Activated T-helper 1 cell treated with anti-CD3 and anti-CD28 coated beads, Interleukin-2, amount 50 U/mL, for 16 hours (primary cell): ENCODE results near the gene CLIP2.

Experiments used
- DNase-seq, 2 donors: peaks; one replicate each; pipeline ENCODE4 v3.0.0-alpha.2; 2020; ENCODE audit warnings: low read depth in 1 of 2, low spot score in 1 of 2

The CLIP2 gene

GRCh38 chr7:74271742-74272141 is 17.5 kb upstream of the CLIP2 start:
- no peak for DNase-seq

DNA sequence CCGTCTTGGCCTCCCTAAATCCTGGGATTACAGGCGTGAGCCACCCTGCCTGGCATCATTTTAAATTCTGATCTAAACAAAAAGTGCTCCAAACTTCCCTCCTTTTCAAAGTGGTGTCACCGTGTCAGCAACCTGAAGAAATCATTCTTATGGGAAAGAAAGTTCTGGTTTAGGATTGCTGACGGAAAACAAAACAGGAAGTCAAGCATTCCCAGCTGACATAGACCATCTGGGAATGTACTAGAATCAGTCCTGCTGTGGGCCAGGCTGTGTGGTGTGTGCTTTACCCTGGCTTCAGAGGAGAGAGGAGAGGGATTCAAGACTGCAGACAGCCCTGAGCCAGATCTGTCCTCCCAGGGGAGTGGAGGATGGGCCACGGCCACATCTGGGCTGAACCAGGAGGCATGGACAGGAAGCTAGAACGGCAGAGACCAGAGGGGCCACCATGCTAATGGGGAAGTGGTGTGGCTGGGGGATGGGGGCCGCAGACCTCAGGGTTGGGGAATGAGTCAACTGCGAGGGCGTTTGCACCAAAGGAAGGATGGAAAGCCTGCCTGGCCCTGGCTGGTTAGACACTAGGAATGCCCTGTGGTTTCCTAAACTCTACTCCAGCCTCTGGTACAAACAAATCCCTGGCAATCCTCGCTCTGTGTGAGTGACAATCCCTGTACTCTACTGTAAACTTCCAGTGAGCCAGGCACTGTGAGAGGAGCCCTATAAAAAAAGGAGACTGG is 16.7 kb upstream of the CLIP2 start:
- DNase-seq: no peak

DNA sequence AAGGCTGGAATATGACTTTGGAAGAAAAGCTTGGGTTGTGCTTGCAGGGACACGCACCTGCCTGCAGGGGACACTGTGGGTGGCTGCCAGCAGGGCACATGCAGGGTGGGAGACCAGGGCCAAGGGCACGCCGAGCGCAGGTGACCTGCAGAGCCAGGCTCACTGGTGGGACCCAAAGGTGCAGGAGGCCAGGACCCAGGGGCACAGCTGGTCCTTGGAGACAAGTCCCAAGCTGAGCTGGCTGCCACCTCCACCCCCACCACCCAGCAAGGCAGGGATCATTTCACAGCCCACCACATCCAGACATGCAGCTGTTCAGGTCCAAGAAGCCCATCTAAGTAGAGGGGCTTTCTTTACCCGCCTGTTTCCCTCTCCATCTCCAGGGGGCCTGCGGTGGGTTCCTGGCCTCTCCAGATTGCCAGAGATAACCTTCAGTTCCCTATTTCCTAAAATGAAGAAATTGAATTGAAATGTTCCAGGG is 13.8 kb upstream of the CLIP2 start:
- DNase-seq: no peak

DNA sequence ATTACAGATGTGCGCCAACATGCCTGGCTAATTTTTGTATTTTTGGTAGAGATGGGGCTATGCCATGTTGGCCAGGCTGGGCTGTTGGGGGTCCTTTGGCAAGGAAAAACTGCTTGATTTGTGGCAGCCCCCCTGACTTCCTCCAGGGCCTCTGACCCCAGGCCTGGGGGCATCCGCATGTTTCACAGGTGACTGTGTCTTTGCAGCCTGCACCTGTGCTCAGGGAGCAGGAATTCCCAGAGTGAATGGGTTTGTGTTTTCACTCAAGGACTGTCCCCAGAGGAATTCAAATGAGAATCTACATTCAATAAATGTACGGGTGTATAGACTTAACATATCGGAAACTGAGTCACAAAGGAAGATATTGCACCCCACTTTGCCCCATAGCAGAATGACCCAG is 11.6 kb upstream of the CLIP2 start:
- DNase-seq: no peak

DNA sequence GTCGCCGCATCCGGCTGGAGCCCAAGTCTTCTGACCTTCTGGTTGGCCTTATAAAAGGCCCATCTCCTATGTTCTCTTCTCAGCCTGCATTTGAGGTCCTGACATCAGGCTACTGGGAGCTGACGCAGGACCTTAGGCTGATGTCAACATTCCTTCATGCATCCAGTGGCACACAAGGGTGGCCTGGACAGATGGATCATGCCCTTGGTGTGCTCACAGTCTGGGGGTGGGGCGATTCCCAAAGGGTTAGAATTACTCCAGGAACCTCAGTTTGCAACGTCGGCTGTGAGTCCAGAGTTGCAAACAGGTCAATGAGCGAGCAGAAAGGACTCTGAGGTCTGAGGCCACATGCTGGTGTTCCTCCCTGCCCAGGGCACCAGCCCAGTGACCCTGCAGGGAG is 8.2 kb upstream of the CLIP2 start:
- DNase-seq: no peak

DNA sequence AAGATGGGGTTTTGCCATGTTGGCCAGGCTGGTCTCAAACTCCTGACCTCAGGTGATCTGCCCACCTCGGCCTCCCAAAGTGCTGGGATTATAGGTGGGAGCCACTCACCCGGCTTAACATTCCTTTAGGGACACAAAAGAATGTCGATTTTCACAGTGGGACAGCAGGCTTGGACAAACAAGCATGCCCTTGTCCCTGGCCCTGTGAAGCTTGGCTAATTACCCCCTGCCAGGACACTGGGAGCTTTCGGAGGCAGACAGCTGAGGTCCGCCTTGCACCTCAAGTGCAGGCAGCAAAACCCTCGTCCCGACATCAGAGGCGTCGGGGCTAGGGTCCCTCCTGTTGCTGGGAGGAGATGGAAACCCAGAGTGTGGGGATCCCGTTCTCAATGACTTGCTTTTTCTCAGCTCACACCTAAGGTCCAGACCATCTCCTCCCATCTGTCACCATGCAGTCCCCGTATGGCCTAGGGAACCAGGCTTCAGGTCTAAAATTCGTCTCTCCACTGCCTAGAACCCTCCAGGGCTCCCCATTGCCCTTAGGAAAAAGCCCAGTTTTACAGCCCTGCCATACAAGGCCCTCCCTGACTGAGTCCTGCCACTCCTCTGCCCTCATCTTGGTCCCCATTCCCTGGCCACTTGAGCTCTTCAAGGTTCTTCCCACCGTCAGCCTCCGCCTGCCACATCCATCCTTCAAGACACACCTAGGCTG is 6.3 kb upstream of the CLIP2 start:
- DNase-seq: no peak

DNA sequence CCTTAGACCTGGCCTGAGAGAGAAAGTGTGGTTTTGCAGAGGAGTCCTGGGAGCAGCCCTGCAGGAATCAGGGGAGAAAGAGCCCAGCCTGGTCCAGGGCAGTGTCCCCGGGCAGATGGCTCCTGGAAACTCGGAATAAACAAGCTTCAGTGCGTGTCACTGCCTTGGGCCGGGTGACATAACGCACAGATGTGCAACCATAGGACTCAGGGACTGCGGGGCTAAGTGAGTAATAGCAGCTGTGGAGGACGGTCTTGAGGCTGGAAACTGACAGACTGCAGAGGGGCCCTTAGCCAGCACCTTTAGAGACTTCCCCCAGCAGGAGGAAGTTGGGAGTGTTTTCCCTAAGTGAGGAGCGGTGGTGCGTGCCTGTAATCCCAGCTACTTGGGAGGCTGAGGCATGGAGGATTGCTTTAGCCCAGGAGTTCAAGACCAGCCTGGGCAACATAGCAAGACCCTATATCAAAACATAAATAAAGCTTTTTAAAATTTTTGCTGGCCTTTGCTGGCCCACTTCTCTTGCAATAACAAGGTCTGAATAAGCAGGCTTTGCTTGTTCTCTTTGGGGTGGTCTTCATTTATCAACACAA is 5.3 kb upstream of the CLIP2 start:
- no peak for DNase-seq

DNA sequence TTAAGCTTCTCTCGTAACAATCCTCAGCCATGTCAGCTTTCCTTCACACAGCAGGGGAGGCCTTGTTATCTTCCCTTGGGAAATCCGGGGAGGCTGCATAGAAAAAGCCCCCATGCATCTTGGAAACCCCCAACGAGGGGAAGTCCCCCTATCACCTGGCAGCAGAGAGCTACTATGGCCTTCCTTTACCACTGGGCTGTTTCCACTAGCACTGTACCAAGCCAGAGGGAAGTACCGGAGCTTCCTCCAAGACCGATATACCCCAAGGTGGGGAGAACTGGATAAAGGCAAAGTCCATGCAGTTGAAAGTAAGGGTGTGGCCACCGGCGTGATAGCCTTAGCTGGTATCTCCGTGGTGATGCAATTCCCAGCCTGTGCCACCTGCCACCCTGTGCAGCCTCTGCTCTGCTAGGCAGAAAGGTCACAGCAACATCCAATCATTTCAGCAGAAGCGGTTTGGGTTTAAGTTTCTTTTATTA is 4.4 kb upstream of the CLIP2 start:
- no peak for DNase-seq

- DNase-seq: no peak
These were observed 3.1 kb upstream of the CLIP2 start for GRCh38 chr7:74286131-74286530.

GRCh38 chr7:74287303-74288033 is 1.7 kb upstream of the CLIP2 start:
- DNase-seq: no peak

DNA sequence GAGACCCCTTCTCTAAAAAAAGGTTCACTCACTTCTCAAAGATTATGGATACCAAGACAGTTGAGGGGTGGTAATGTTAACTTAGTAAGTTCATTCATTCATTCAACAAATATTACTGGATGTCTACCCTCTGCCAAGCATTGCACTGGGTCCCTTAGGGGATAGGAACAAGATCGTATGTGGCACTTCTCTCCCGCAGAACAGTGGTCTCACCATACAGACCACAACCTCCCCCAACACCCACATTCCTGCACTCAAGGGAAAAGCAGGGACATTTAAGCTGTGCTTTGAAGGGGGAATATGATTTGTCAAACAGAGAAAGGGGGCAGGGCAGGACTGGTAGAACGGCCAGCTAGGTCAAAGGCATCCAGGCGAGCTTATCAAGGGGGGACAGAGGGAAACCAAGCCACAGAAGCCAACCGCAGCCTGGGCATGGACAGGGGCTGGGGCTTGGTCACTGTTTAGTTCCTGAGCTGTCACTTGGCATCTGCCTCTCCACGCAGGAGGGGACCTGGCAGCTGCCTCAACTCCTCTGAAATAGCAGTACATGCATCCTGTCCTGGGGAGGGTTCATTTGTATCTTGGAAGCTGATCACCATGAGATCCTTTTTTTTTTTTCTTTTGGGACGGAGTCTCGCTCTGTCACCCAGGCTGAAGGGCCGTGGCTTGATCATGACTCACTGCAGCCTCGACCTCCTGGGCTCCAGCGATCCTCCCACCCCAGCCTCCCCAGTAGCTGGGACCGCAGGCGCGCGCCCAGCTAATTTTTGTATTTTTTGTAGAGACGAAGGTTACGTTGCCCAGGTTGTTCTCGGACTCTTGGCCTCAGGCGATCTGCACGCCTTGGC is 949 bp upstream of the CLIP2 start:
- no peak for DNase-seq

DNA sequence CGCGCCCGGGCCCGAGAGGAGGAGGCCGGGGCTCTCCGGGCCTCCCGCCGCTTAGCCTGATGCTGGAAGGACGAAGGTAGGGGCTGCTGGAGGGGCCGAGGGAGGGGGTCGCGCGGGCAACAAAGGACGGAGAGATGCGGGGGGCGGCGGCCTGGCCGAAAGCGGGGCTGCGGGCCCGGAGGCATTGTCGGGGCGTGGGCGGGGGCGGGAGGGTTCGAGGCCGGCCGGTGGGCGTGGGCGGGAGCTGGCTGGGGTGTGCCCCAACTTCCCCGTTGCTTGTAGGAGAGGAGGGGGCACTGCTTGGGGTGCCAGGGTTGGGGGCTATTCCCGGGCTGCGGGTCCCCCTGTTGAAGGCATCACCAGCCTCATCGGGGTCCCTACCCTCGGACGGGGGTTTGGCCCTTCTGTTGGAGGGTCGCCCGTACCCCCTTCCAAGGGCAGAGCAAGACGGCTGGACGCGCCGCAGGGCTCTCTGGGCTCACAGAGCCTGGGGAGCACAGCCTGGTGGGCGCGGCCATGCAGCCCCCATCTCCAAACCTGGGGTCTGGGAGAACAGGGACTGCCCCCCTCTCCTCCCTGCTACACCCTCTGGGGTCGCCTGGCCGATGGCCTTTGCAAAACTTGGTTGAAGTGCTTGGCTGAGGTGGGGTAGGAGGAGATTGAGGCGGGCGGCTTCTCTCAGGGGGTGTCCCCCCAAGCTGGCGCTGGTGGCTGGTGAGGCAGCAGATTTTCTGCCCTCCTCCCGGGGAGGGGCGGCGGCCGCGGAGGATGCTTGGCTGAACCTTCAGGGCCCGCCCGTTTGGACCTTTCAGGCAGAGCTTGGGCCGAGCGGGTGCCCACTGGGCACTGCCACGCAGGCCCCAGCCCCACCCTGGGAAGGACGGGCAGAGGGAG is 699 bp downstream of the CLIP2 start:
- no peak for DNase-seq

DNA sequence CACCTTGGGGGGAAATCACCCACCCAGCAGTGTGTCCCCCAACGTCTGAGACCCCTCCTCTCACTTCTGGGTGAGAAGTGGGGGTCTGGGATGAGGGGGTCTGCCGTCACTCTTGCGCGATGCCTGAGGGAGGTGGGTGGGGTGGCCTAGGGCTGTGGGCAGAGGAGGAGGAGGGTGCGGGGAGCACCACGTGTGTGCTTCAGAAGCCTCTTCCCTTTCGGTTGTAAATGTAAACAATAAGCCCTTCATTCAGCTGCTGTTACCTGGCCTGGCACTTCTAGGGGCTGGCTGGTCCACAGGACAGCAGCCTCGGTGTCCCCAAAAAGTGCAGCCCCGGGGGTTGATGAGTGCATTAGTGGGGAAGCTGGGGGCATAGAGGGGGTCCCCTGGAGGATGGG is 1.3 kb downstream of the CLIP2 start:
- DNase-seq: no peak

GRCh38 chr7:74290981-74291441 is 1.8 kb downstream of the CLIP2 start:
- DNase-seq: no peak

- DNase-seq: no peak
These were observed 2.3 kb downstream of the CLIP2 start for GRCh38 chr7:74291535-74291934.

- DNase-seq: no peak
These were observed 3.8 kb downstream of the CLIP2 start for GRCh38 chr7:74292757-74293576.

GRCh38 chr7:74293577-74293908 is 4.3 kb downstream of the CLIP2 start:
- DNase-seq: no peak

DNA sequence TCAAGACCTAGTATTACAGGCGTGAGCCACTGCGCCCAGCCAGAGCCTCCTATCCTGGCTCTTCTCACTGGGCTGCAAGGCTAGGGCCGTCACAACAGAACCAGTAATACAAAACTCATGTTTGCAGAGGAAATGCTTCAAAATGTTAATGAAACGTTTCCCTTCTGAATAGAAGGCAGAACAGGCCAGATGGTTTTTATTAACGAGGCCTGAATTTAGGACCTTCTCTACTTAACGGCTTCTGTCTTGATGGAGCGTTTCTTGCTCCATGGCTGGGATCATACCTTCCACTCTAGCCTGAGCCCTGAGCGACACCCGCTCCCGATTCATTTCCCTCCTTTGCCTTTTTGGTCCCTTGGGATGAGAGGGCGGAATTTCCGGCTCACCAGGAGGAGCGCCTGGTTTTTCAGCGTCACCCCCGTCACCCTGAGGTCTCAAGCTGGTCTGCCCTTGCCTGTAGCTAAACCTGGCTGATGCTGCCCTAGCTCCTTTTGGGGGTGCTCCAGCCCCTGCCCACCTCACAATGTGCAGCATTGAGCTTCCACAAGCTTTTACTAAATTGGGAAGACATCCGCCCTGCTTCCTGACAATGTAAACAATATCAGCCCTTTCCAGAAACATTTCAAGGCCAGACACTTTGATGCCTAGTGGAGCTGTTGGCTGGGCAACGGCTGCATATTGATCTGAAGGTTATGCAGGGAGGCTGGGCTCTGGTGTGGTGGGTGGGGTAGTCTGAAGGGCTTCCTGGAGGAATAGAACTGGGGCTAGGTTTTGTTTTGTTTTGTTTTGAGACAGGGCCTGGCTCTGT is 5.2 kb downstream of the CLIP2 start:
- no peak for DNase-seq
